HG03442 (cell line): ENCODE data around the gene EXOC3L2.
A peak's percentile ranks its signal among the peaks of the same experiment; 100 is the strongest.

Experiments used
- ATAC-seq: cut with Tn5 transposase; IDR thresholded peaks from one replicate; pipeline ENCODE4 v1.9.1; 2021; ENCODE audit warnings: mild to moderate bottlenecking, moderate library complexity; ENCODE audit not compliant: unreplicated experiment

The EXOC3L2 gene

GRCh38 chr19:45182758-45183157 lies 62.4 kb downstream of the EXOC3L2 start:
- ATAC-seq: no peak

- no peak for ATAC-seq
Observed at GRCh38 chr19:45180936-45181335, 64.3 kb downstream of the EXOC3L2 start.

- ATAC-seq: no peak
Observed at GRCh38 chr19:45179892-45180370, 65.3 kb downstream of the EXOC3L2 start.

GRCh38 chr19:45179072-45179891 lies 65.9 kb downstream of the EXOC3L2 start:
- no peak for ATAC-seq

GRCh38 chr19:45178262-45179071 lies 66.7 kb downstream of the EXOC3L2 start, which contains the start of gene BLOC1S3:
TSS of gene BLOC1S3 (plus strand) at chr19:45178784. CDS start at chr19:45179297, 513 bp downstream.
- ATAC-seq: peak; percentile 79

- ATAC-seq: no peak
Observed at GRCh38 chr19:45177817-45178261, 67.4 kb downstream of the EXOC3L2 start, which contains the start of gene TRAPPC6A. TSS of gene TRAPPC6A (minus strand) at chr19:45178237. CDS start at chr19:45178218, 19 bp downstream.

GRCh38 chr19:45175515-45176345 lies 69.5 kb downstream of the EXOC3L2 start:
- ATAC-seq: no peak

- ATAC-seq: no peak
Observed at GRCh38 chr19:45173816-45174215, 71.4 kb downstream of the EXOC3L2 start.

- no peak for ATAC-seq
Observed at GRCh38 chr19:45172611-45173208, 72.5 kb downstream of the EXOC3L2 start.

- ATAC-seq: no peak
Observed at GRCh38 chr19:45172173-45172572, 73.0 kb downstream of the EXOC3L2 start.

GRCh38 chr19:45171211-45171623 lies 74.0 kb downstream of the EXOC3L2 start:
- no peak for ATAC-seq

GRCh38 chr19:45170146-45171106 lies 74.8 kb downstream of the EXOC3L2 start:
- ATAC-seq: no peak

- ATAC-seq: no peak
Observed at GRCh38 chr19:45169602-45170001, 75.6 kb downstream of the EXOC3L2 start.

GRCh38 chr19:45168767-45169351 lies 76.3 kb downstream of the EXOC3L2 start:
- no peak for ATAC-seq

- no peak for ATAC-seq
Observed at GRCh38 chr19:45166723-45167252, 78.4 kb downstream of the EXOC3L2 start.

GRCh38 chr19:45164577-45165335 lies 80.5 kb downstream of the EXOC3L2 start:
- ATAC-seq: peak; percentile 56

- no peak for ATAC-seq
Observed at GRCh38 chr19:45163751-45164460, 81.3 kb downstream of the EXOC3L2 start.
